Neural progenitor cell (in vitro differentiated cells): ENCODE measurements around the gene TRIO.

ENCODE experiments used
- EZH2 ChIP-seq: fragments of 200-600 bp; sonication (generic); IDR thresholded peaks from 2 replicates; pipeline ENCODE4 v1.6.1; 2017; ENCODE audit warnings: antibody characterized with exemption, mild to moderate bottlenecking, moderate library complexity
- EZH2phosphoT487 ChIP-seq: fragments of 200-600 bp; sonication (generic); IDR thresholded peaks from 2 replicates; pipeline ENCODE4 v1.6.1; 2017; ENCODE audit warnings: antibody characterized with exemption
- TF ChIP-seq, protein P1 (sequence below): fragments of 200-600 bp; sonication (generic); IDR thresholded peaks from 2 replicates; pipeline ENCODE4 v1.5.1; 2017; ENCODE audit warnings: antibody characterized with exemption, mild to moderate bottlenecking

DNA sequence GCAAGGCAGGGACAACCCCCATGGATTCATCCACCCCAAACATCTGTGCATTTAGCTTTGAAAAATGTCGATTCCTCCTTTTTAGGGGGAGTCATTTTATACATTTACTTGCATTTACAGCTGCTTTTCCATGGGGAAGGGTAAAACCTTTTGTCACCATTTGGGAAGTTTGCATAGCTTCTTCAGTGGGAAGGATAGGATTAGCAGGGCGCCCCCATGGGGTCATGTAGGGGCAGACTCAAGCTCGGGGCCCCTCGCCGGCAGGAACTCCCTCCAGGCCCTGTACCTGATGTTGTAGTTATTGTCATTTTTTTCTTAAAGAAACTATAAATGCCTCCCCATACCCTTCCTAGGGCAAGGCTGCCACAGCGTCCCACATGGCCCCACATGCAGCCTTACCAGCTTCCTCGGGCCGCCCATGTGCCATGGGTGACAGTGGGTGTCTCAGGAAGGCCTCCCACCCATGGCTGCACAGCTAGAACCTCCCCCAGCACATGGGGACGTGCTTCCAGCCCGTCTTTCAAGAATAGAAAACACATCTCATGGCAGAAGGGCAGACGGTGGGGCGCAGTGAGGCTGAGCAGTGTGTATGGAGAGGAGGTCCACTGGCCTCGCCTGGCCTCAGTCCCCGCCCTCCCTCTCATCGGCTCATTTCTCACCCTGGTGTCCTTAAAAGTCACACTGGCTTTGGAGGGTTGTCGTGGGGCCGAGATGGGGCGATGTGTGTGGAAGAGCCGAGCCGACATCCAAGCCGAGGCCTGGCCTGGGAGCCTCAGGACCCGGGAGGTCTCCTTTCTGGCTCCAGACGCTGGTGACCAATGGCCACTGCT, 362.4 kb downstream of the TRIO start:
- TF ChIP-seq, protein P1, sequence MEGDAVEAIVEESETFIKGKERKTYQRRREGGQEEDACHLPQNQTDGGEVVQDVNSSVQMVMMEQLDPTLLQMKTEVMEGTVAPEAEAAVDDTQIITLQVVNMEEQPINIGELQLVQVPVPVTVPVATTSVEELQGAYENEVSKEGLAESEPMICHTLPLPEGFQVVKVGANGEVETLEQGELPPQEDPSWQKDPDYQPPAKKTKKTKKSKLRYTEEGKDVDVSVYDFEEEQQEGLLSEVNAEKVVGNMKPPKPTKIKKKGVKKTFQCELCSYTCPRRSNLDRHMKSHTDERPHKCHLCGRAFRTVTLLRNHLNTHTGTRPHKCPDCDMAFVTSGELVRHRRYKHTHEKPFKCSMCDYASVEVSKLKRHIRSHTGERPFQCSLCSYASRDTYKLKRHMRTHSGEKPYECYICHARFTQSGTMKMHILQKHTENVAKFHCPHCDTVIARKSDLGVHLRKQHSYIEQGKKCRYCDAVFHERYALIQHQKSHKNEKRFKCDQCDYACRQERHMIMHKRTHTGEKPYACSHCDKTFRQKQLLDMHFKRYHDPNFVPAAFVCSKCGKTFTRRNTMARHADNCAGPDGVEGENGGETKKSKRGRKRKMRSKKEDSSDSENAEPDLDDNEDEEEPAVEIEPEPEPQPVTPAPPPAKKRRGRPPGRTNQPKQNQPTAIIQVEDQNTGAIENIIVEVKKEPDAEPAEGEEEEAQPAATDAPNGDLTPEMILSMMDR: peak; percentile 45
- TF ChIP-seq EZH2 (no peak), EZH2phosphoT487 (no peak)
